Bone marrow (tissue), 2 donors: Measurements from ENCODE around the gene PXDN.
"Not testable (repeated sequence)": the region's sequence is repeated elsewhere in the genome, so short reads cannot be mapped to it uniquely, and the experiment has no call there.

ENCODE experiments used
- DNase-seq, 2 donors: peaks; one replicate each; lab custom pipeline; 2025; lab: John Stamatoyannopoulos, UW

Gene PXDN

GRCh38 chr2:1774929-1775328 lies 30.6 kb upstream of the PXDN start:
- no peak for DNase-seq

GRCh38 chr2:1773883-1774282 lies 29.6 kb upstream of the PXDN start:
- no peak for DNase-seq

- no peak for DNase-seq
Observed at GRCh38 chr2:1772471-1773267, 28.4 kb upstream of the PXDN start.

- DNase-seq, result no peak
Observed at GRCh38 chr2:1771626-1772280, 27.4 kb upstream of the PXDN start.

GRCh38 chr2:1770566-1771380 lies 26.5 kb upstream of the PXDN start:
- DNase-seq, result no peak

- DNase-seq, result no peak
Observed at GRCh38 chr2:1769703-1770422, 25.5 kb upstream of the PXDN start.

GRCh38 chr2:1767939-1768691 lies 23.8 kb upstream of the PXDN start:
- DNase-seq, result no peak

GRCh38 chr2:1766851-1767811 lies 22.8 kb upstream of the PXDN start:
- no peak for DNase-seq

GRCh38 chr2:1766425-1766824 lies 22.1 kb upstream of the PXDN start:
- no peak for DNase-seq

GRCh38 chr2:1765201-1765600 lies 20.9 kb upstream of the PXDN start:
- DNase-seq, result not testable (repeated sequence)

- no peak for DNase-seq
Observed at GRCh38 chr2:1759611-1759930, 15.3 kb upstream of the PXDN start.

GRCh38 chr2:1758774-1759610 lies 14.7 kb upstream of the PXDN start:
- DNase-seq, result no peak

GRCh38 chr2:1758171-1758570 lies 13.9 kb upstream of the PXDN start:
- DNase-seq, result no peak

GRCh38 chr2:1757567-1757966 lies 13.3 kb upstream of the PXDN start:
- DNase-seq, result no peak

GRCh38 chr2:1757146-1757545 lies 12.8 kb upstream of the PXDN start:
- DNase-seq, result not testable (repeated sequence)

- no peak for DNase-seq
Observed at GRCh38 chr2:1756456-1756855, 12.1 kb upstream of the PXDN start.

- DNase-seq, result no peak
Observed at GRCh38 chr2:1755436-1756191, 11.3 kb upstream of the PXDN start.

GRCh38 chr2:1754461-1755170 lies 10.3 kb upstream of the PXDN start:
- no peak for DNase-seq
